Memory B cell (primary cell): ENCODE data around the gene DNM3.
"Not testable (repeated sequence)": the region's sequence is repeated elsewhere in the genome, so short reads cannot be mapped to it uniquely, and the experiment has no call there.

ENCODE experiments used
- ATAC-seq: fragments of 150-1000 bp; cut with Tn5 transposase; 2 replicates; pipeline ENCODE4 v1.10.0; 2021; ENCODE audit warnings: low read depth, mild to moderate bottlenecking, moderate library complexity
- DNase-seq, 2 donors: peaks; one replicate each; pipeline ENCODE4 v3.0.0; 2022; ENCODE audit warnings: low spot score in 2 of 2
- H3K27ac Mint-ChIP-seq: one replicate; pipeline ENCODE4 v1.8.0; 2022; ENCODE audit warnings: mild to moderate bottlenecking, moderate library complexity, mixed read lengths
- H3K27me3 Mint-ChIP-seq: one replicate; pipeline ENCODE4 v1.8.0; 2022; ENCODE audit warnings: mixed read lengths
- H3K36me3 Mint-ChIP-seq: one replicate; pipeline ENCODE4 v1.8.0; 2022; ENCODE audit warnings: mild to moderate bottlenecking, mixed read lengths
- H3K4me1 Mint-ChIP-seq: one replicate; pipeline ENCODE4 v1.8.0; 2022; ENCODE audit warnings: mixed read lengths
- H3K4me3 Mint-ChIP-seq: one replicate; pipeline ENCODE4 v1.8.0; 2022; ENCODE audit warnings: mild to moderate bottlenecking, moderate library complexity, mixed read lengths
- H3K9me3 Mint-ChIP-seq: one replicate; pipeline ENCODE4 v1.8.0; 2022; ENCODE audit warnings: mixed read lengths

DNM3 gene

DNA sequence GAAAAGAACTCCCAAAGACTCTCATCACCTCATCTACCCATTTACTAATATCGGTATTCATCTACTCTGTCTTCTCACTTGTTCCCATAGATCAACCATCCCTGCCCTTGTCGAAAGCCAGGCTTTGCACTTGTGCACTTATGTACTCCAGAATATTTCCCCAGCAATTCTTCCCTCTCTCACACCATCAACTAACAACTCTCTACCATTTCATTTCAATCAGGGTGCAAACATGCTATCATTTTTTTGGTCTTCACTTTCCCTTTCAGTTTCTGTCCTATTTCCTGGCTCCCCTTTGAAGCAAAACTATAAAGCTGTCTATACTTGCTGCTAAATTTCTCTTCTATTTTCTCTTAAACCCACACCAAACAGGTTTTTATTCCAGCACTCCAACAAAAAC, 585.9 kb downstream of the DNM3 start:
- Mint-ChIP-seq H3K27me3 (no peaks in the 10 kb centered on the region), H3K4me3 (no peak overlapping the region), H3K27ac (no peak overlapping the region), H3K36me3 (no peaks in the 10 kb centered on the region), H3K4me1 (peaks cover 2% of the 10 kb centered on the region), H3K9me3 (no peaks in the 10 kb centered on the region)
- DNase-seq: no peak
- no peak for ATAC-seq

GRCh38 chr1:172429331-172430127, 588.2 kb downstream of the DNM3 start:
- Mint-ChIP-seq H3K4me3 (no peak overlapping the region), H3K4me1 (peaks cover 10% of the 10 kb centered on the region), H3K27ac (no peak overlapping the region), H3K36me3 (peaks cover 1% of the 10 kb centered on the region), H3K27me3 (no peaks in the 10 kb centered on the region), H3K9me3 (no peaks in the 10 kb centered on the region)
- DNase-seq (peak in 1 of 2 donors; percentile 28), ATAC-seq (peak; percentile 78)

DNA sequence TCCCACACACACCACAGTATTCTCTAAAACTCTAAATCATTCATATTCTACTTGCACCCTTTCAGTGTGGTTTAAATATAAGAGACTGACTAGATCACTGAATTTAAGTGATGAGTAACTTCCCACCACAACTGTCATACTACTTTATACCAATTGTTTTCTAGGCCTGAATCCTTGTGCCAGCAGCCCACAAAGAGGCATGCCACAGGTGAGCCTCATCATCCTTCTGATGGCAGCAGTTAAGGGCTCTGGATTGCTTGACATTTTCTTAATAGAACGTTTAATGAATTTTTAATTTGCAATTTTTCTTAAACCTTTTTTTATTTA, 588.8 kb downstream of the DNM3 start:
- no peaks in the 10 kb centered on the region for H3K27me3 Mint-ChIP-seq
- DNase-seq (no peak), ATAC-seq (no peak)
- H3K4me3 Mint-ChIP-seq: no peak overlapping the region
- no peaks in the 10 kb centered on the region for H3K9me3 Mint-ChIP-seq
- peaks cover 10% of the 10 kb centered on the region for H3K4me1 Mint-ChIP-seq
- H3K27ac Mint-ChIP-seq: no peak overlapping the region
- H3K36me3 Mint-ChIP-seq: peaks cover 1% of the 10 kb centered on the region

DNA sequence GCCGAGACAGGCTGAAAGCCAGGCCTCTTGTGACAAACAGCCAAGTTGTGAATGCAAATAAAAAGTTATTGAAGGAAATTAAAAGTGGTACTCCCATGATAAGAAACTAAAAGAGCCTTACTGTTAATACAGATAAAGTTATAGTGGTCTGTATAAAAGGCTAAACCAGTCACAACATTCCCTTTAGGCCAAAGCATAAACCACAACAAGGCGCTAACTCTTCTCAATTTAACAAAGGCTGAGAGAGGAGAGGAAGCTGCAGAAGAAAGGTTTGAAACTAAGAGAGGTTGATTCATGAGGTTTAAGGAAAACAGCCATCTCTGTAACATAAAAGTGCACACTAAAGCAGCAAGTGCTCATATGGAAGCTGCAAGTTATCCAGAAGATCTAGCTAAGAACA, 589.9 kb downstream of the DNM3 start:
- Mint-ChIP-seq H3K36me3 (peaks cover 1% of the 10 kb centered on the region), H3K4me3 (no peak overlapping the region), H3K27ac (no peak overlapping the region), H3K4me1 (peaks cover 13% of the 10 kb centered on the region), H3K27me3 (no peaks in the 10 kb centered on the region), H3K9me3 (no peaks in the 10 kb centered on the region)
- DNase-seq: no peak
- ATAC-seq: no peak

GRCh38 chr1:172431721-172432192, 590.5 kb downstream of the DNM3 start:
- DNase-seq (no peak), ATAC-seq (no peak)
- H3K27ac Mint-ChIP-seq: no peak overlapping the region
- H3K4me1 Mint-ChIP-seq: peaks cover 13% of the 10 kb centered on the region
- peaks cover 3% of the 10 kb centered on the region for H3K36me3 Mint-ChIP-seq
- H3K27me3 Mint-ChIP-seq: no peaks in the 10 kb centered on the region
- H3K9me3 Mint-ChIP-seq: no peaks in the 10 kb centered on the region
- no peak overlapping the region for H3K4me3 Mint-ChIP-seq

DNA sequence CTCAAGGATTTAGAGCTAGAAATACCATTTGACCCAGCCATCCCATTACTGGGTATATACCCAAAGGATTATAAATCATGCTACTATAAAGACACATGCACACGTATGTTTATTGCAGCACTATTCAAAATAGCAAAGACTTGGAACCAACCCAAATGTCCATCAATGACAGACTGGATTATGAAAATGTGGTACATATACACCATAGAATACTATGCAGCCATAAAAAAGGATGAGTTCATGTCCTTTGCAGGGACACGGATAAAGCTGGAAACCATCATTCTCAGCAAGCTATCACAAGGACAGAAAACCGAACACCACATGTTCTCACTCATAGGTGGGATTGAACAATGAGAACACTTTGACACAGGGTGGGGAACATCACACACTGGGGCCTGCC, 595.9 kb downstream of the DNM3 start:
- Mint-ChIP-seq H3K4me1 (peaks cover 34% of the 10 kb centered on the region), H3K36me3 (peaks cover 15% of the 10 kb centered on the region)
- H3K27ac Mint-ChIP-seq, H3K27me3 Mint-ChIP-seq, ATAC-seq, H3K4me3 Mint-ChIP-seq, H3K9me3 Mint-ChIP-seq, DNase-seq: not testable (repeated sequence)

- peaks cover 15% of the 10 kb centered on the region for H3K36me3 Mint-ChIP-seq
- peak overlapping the region; percentile 57 for H3K4me3 Mint-ChIP-seq
- peaks cover 35% of the 10 kb centered on the region for H3K4me1 Mint-ChIP-seq
- H3K27me3 Mint-ChIP-seq: no peaks in the 10 kb centered on the region
- ATAC-seq (no peak), DNase-seq (no peak)
- no peaks in the 10 kb centered on the region for H3K9me3 Mint-ChIP-seq
- peak overlapping the region; percentile 72 for H3K27ac Mint-ChIP-seq
Observed at GRCh38 chr1:172442404-172442803, 601.1 kb downstream of the DNM3 start.

DNA sequence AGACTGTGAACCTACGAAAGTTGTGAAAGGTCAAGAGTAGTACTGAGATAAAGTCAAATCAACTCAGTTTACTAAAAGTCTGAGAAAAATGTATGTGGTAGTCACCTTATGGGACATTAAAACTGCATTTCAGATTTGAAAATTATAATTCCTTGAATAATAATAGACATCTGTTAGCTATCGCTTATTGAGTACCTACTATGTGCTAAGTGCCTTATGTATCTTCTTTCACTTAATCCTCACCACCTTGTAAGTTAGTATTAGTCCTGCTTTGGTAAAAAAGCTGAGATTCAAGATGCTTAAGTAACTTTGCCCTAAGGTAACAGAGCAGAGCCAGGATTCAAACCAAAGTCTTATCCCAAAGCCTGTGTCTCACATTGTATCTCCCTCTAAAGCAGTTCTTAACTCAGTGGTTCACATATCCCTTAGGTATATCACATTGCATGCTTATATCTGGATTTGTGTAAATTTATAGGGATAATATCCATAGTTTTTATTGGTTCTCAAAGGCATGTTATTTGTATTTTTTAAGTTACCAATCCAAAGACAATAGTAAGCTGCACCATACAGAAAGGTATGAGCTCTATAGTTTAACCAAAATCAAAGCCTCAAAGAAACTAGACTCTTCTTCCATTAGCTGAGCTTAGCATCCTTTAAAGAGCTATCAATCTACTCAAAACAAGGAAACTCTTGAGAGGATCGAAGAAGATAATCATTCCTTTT, 601.7 kb downstream of the DNM3 start:
- H3K4me3 Mint-ChIP-seq: peak overlapping the region; percentile 88
- H3K4me1 Mint-ChIP-seq: peaks cover 35% of the 10 kb centered on the region
- peak overlapping the region; percentile 93 for H3K27ac Mint-ChIP-seq
- ATAC-seq (no peak), DNase-seq (no peak)
- peaks cover 15% of the 10 kb centered on the region for H3K36me3 Mint-ChIP-seq
- no peaks in the 10 kb centered on the region for H3K9me3 Mint-ChIP-seq
- H3K27me3 Mint-ChIP-seq: no peaks in the 10 kb centered on the region

DNA sequence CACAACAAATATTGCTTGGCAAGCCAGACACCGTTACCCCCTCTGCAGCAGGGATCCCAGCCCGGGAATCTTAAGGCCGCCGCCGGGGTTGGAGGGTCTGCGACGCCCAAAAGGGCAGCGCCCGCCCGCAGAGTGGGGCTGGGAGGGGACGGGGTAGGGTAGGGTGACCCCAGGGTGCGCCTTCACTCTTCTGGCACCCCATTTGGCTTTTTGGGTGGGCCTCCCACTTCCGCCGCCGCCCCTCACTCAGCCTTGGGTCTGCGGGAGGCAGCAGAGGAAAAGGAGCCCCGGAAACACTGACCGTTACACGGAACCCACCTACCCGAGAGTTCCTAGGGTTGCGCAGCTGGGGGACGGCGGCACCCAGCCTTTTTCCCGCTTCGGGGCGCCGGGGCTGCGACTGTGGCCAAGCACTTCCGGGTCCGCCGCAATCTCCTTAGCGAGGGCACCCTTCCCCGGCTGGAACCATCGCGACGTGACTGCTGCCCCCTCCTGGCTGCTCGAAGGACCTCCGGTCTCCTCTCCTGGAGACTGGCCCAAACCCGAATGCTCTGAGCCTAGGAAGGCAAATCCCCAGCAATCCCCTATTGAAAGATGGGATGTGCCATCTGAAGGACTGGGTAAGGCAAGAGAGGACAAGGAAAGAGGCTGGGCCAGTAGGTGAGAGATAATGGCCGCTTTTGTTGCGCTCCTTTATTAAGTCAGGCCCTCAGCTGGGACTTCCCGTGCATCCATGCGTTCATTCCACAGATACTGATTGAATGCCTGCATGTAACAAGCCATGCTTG, 602.6 kb downstream of the DNM3 start, which contains the start of gene PIGC:
TSS of gene PIGC (minus strand) at position 404 of the 788 bp plus-strand sequence. CDS start 1,447 bp downstream, outside the sequence.
- H3K27ac Mint-ChIP-seq: peak within 1 kb of the TSS; percentile 93
- DNase-seq (peak; percentile 88 to 89), ATAC-seq (peak; percentile 99)
- H3K9me3 Mint-ChIP-seq: no peaks in the 10 kb centered on the region
- H3K4me3 Mint-ChIP-seq: peak within 1 kb of the TSS; percentile 88
- peaks cover 35% of the 10 kb centered on the region for H3K4me1 Mint-ChIP-seq
- peaks cover 13% of the 10 kb centered on the region for H3K36me3 Mint-ChIP-seq
- H3K27me3 Mint-ChIP-seq: no peaks in the 10 kb centered on the region

DNA sequence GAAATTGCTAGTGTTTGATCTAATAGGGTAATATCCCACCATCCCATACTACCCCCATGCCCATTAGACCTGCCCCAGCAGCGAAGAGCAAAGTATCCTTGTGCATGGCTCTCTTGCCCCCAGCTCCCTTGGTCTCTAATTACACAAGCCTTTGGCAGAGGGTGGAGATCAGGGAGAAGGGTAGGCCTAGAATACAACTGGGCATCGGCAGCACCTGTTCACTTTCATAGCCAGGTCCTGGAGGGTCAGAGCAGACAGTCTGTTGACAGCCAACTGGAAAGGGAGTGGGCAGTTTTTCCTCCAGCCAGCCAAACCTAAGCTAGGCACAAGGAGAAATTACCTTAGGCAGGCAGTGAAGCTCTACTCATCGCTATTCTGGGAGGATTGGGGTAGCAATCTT, 605.2 kb downstream of the DNM3 start:
- H3K4me3 Mint-ChIP-seq: no peak overlapping the region
- peaks cover 10% of the 10 kb centered on the region for H3K36me3 Mint-ChIP-seq
- peaks cover 25% of the 10 kb centered on the region for H3K4me1 Mint-ChIP-seq
- H3K9me3 Mint-ChIP-seq: no peaks in the 10 kb centered on the region
- DNase-seq (no peak), ATAC-seq (no peak)
- no peaks in the 10 kb centered on the region for H3K27me3 Mint-ChIP-seq
- no peak overlapping the region for H3K27ac Mint-ChIP-seq

GRCh38 chr1:172447641-172448040, 606.3 kb downstream of the DNM3 start:
- ATAC-seq (no peak), DNase-seq (no peak)
- peaks cover 15% of the 10 kb centered on the region for H3K4me1 Mint-ChIP-seq
- H3K9me3 Mint-ChIP-seq: no peaks in the 10 kb centered on the region
- no peaks in the 10 kb centered on the region for H3K36me3 Mint-ChIP-seq
- no peak overlapping the region for H3K4me3 Mint-ChIP-seq
- no peaks in the 10 kb centered on the region for H3K27me3 Mint-ChIP-seq
- no peak overlapping the region for H3K27ac Mint-ChIP-seq

DNA sequence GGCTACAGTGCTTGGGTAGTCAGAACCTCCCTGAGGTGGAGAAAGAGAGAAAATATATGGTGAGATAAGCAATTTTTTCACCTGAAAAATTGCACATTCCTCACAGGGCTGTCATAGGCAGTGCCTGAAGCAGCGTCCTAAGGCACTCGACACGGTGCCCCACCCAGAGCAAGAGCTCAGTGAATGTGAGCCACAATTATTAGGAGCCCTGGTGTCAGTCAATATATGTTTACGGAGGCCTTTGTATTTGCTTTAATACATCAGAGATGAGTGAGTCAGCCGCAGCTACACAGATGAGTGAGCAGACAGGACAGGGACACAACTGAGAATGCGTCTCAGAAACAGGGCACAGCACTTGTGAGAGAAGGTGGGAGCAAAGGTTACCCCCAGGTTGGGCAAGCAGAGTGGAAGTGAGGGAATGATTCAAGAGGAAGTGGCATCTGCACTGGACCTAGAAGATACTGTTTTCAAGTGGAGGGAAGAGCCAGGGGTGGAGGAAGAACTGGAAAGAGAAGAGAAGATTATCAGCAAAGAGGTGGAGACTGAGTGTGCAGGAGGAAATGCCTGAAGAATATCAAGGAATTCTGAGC, 607.8 kb downstream of the DNM3 start:
- H3K4me3 Mint-ChIP-seq: no peak overlapping the region
- ATAC-seq (no peak), DNase-seq (no peak)
- H3K36me3 Mint-ChIP-seq: no peaks in the 10 kb centered on the region
- no peaks in the 10 kb centered on the region for H3K27me3 Mint-ChIP-seq
- H3K4me1 Mint-ChIP-seq: peaks cover 10% of the 10 kb centered on the region
- no peak overlapping the region for H3K27ac Mint-ChIP-seq
- no peaks in the 10 kb centered on the region for H3K9me3 Mint-ChIP-seq

GRCh38 chr1:172449585-172450523, 608.6 kb downstream of the DNM3 start:
- Mint-ChIP-seq H3K4me1 (peaks cover 6% of the 10 kb centered on the region), H3K27me3 (peaks cover 3% of the 10 kb centered on the region), H3K4me3 (no peak overlapping the region), H3K36me3 (no peaks in the 10 kb centered on the region), H3K27ac (no peak overlapping the region), H3K9me3 (no peaks in the 10 kb centered on the region)
- ATAC-seq (peak; percentile 88), DNase-seq (peak; percentile 34 to 37)
